Stomach (tissue), 4 donors: ENCODE results near the gene TBC1D32.

Experiments
- EP300 ChIP-seq: sonication (generic); formaldehyde crosslinking; IDR thresholded peaks from one replicate; pipeline ENCODE4 v1.6.1; 2017; ENCODE audit warnings: antibody characterized with exemption
- POLR2A ChIP-seq, 4 donors: fragments of 450-650 bp; IDR thresholded peaks; one replicate each; pipeline ENCODE4 v1.6.1; 2016; ENCODE audit warnings: antibody characterized with exemption in 4 of 4, control low read depth in 2 of 4, mild to moderate bottlenecking in 1 of 4, moderate library complexity in 1 of 4
- POLR2AphosphoS5 ChIP-seq, 3 donors: sonication (generic); formaldehyde crosslinking; IDR thresholded peaks; one replicate each; pipeline ENCODE4 v1.6.1; 2016; ENCODE audit warnings: antibody characterized with exemption in 3 of 3
- TF ChIP-seq, protein P1 (sequence below), 7 experiments: fragments of 450-650 bp in 4 of 7; fragments of 200-600 bp in 3 of 7; sonication (generic) in 3 of 7; IDR thresholded peaks; one replicate each; pipeline ENCODE4 v1.5.1; 2016 to 2019; ENCODE audit warnings: antibody characterized with exemption in 7 of 7, control low read depth in 2 of 7, mild to moderate bottlenecking in 1 of 7

DNA sequence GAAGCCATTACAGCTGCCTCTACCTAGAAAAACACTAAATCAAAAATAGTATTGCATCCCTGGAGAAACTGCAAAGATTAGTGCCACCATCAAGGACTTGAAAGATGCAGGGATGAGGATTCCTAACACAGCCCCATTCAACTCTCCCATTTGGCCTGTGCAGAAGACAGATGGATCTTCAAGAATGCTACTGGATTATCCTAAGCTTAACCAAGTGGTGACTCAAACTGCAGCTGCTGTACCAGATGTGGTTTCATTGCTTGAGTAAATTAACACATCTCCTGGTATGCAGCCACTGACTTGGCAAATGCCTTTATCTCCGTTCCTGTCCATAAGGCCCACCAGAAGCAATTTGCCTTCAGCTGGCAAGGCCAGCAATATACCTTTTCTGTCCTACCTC is 117.4 kb downstream of the TBC1D32 start:
- TF ChIP-seq, protein P1, sequence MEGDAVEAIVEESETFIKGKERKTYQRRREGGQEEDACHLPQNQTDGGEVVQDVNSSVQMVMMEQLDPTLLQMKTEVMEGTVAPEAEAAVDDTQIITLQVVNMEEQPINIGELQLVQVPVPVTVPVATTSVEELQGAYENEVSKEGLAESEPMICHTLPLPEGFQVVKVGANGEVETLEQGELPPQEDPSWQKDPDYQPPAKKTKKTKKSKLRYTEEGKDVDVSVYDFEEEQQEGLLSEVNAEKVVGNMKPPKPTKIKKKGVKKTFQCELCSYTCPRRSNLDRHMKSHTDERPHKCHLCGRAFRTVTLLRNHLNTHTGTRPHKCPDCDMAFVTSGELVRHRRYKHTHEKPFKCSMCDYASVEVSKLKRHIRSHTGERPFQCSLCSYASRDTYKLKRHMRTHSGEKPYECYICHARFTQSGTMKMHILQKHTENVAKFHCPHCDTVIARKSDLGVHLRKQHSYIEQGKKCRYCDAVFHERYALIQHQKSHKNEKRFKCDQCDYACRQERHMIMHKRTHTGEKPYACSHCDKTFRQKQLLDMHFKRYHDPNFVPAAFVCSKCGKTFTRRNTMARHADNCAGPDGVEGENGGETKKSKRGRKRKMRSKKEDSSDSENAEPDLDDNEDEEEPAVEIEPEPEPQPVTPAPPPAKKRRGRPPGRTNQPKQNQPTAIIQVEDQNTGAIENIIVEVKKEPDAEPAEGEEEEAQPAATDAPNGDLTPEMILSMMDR (IDR thresholded peaks at IDR 0.05): no peak
- TF ChIP-seq POLR2AphosphoS5 (IDR thresholded peaks at IDR 0.05): no peak
- no peak for TF ChIP-seq POLR2A (IDR thresholded peaks at IDR 0.05)
- no peak for TF ChIP-seq EP300
